Immature natural killer cell (primary cell): ENCODE data around the gene TNFRSF17. TPM values are rescaled to one million over a fixed set of nuclear protein-coding genes. Genes with fewer than 3 reads are reported as not detected.

Source experiments
- DNase-seq, 3 donors: peaks; one replicate each; pipeline ENCODE4 v3.0.0; 2022; ENCODE audit warnings: mixed read lengths in 1 of 3
- H3K27ac Mint-ChIP-seq, 6 donors: one replicate each; pipeline ENCODE4 v1.8.0; 2020; ENCODE audit warnings: mixed read lengths in 6 of 6, mild to moderate bottlenecking in 5 of 6, inconsistent platforms in 4 of 6, moderate library complexity in 3 of 6
- H3K27me3 Mint-ChIP-seq, 3 donors: one replicate each; pipeline ENCODE4 v1.8.0; 2020 to 2021; ENCODE audit warnings: low read depth in 3 of 3, mild to moderate bottlenecking in 3 of 3, mixed read lengths in 3 of 3, moderate library complexity in 3 of 3, inconsistent platforms in 1 of 3
- H3K36me3 Mint-ChIP-seq, 3 donors: one replicate each; pipeline ENCODE4 v1.8.0; 2020; ENCODE audit warnings: mixed read lengths in 3 of 3, inconsistent platforms in 2 of 3, mild to moderate bottlenecking in 2 of 3
- H3K4me1 Mint-ChIP-seq, 2 donors: one replicate each; pipeline ENCODE4 v1.8.0; 2020; ENCODE audit warnings: inconsistent platforms in 2 of 2, mild to moderate bottlenecking in 2 of 2, mixed read lengths in 2 of 2, moderate library complexity in 1 of 2
- H3K4me3 Mint-ChIP-seq, 5 donors: one replicate each; pipeline ENCODE4 v1.8.0; 2020; ENCODE audit warnings: mild to moderate bottlenecking in 5 of 5, mixed read lengths in 5 of 5, inconsistent platforms in 3 of 5, moderate library complexity in 3 of 5
- H3K9me3 Mint-ChIP-seq, 6 donors: one replicate each; pipeline ENCODE4 v1.8.0; 2020; ENCODE audit warnings: mild to moderate bottlenecking in 6 of 6, mixed read lengths in 6 of 6, inconsistent platforms in 4 of 6, moderate library complexity in 3 of 6
- polyA plus RNA-seq, 3 donors: library from polyadenylated mRNA; unstranded; fragments of 300-500 nt; fragmentation: Illumina TruSeq; gene quantifications; one replicate each; pipeline ENCODE4 v1.2.3, GENCODE V29; 2021

TNFRSF17 gene
- polyA plus RNA-seq, 3 donors from 2014 or later: not detected

DNA sequence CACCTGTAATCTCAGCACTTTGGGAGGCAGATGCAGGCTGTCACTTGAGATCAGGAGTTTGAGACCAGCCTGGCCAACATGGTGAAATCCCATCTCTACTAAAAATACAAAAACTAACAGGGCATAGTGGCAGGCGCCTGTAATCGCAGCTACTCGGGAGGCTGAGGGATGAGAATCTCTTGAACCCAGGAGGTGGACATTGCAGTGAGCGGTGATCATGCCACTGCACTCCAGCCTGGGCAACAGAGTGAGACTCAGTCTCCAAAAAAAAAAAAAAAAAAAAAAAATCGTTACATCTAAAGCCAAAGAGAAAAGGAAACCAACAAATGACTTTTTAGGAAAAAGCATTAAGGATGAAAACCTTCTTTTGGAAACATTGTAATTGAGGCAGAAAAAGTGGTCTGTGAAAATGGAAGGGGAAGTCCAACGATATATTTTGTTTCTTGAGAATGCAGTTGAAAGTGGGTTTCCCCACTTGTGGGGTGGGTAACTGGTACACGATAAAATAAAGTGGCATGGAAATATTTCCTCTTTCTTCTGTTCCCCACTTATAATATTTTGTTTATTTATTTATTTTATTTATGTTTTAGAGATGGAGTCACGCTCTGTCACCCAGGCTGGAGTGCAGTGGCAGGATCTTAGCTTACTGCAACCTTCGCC lies 14.1 kb downstream of the TNFRSF17 start:
- Mint-ChIP-seq H3K27ac (no peak overlapping the region), H3K4me1 (peaks cover 30 to 31% of the 10 kb centered on the region in 2 donors)

GRCh38 chr16:11980136-11980844 lies 15.3 kb downstream of the TNFRSF17 start:
- Mint-ChIP-seq H3K9me3 (no peaks in the 10 kb centered on the region), H3K4me1 (peaks cover 28 to 30% of the 10 kb centered on the region in 2 donors), H3K27me3 (peaks cover 2 to 7% (median 2%) of the 10 kb centered on the region in 3 donors), H3K36me3 (peaks cover 0 to 4% (median 0%) of the 10 kb centered on the region in 3 donors), H3K4me3 (peak overlapping the region in 1 of 5 donors; percentile 18), H3K27ac (no peak overlapping the region)
- no peak for DNase-seq

More for the DNA sequence above, 14.1 kb downstream of the TNFRSF17 start:
- no peak for DNase-seq
- Mint-ChIP-seq H3K27me3 (peaks cover 2 to 7% (median 4%) of the 10 kb centered on the region in 3 donors), H3K9me3 (no peaks in the 10 kb centered on the region), H3K4me3 (no peak overlapping the region), H3K36me3 (peaks cover 0 to 4% (median 0%) of the 10 kb centered on the region in 3 donors)

DNA sequence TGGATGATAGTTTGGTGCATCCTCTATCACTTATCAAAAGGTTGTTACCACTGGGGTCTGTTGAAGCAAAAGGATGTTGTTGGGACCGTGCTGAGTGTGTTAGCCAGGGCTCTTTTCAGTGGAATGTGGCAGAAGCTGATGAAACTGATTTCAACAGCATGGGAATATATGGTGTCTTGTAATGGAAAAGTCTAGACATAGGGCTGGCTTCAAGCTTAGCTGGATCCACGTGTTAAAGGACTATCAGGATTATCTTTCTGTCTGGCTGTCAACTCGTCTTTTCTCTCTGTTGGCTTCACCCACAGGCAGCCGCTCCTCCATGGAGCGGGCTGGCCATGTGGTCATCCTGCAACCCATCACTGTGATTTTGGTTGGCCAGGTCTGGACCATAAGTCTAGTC lies 20.2 kb downstream of the TNFRSF17 start:
- Mint-ChIP-seq H3K36me3 (peaks cover 0 to under 1% (median 0%) of the 10 kb centered on the region in 3 donors), H3K4me1 (no peaks in the 10 kb centered on the region), H3K27me3 (no peaks in the 10 kb centered on the region), H3K4me3 (no peak overlapping the region), H3K27ac (no peak overlapping the region), H3K9me3 (no peaks in the 10 kb centered on the region)
- no peak for DNase-seq

DNA sequence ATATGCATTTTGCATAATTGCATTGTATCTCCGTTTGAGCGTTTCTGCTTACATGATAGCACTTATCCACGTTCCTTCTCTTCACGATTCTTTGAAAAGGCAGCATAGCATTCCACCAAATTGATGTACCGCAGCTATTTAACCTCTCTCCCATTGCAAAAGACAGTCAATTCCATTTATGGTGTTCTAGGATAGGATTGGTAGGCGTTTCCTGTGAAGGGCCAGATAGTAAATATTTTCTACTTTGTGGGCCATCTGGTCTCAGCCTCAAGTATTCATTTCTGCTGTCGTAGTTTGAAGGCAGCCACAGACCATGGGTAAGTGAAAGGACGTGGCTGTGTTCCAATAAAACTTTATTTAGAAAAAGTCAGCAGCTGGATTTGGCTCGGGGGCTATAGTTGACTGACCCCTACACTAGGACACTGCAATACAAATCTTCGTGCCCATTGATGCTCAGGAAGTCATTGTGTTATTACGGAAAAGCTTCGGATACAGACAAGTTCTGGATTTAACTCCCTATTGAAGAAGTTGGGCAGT lies 21.6 kb downstream of the TNFRSF17 start:
- no peak overlapping the region for H3K27ac Mint-ChIP-seq
- peaks cover 5 to 6% of the 10 kb centered on the region in 2 donors for H3K4me1 Mint-ChIP-seq
- no peaks in the 10 kb centered on the region for H3K27me3 Mint-ChIP-seq
- no peaks in the 10 kb centered on the region for H3K9me3 Mint-ChIP-seq
- DNase-seq: no peak
- H3K4me3 Mint-ChIP-seq: no peak overlapping the region
- no peaks in the 10 kb centered on the region for H3K36me3 Mint-ChIP-seq

DNA sequence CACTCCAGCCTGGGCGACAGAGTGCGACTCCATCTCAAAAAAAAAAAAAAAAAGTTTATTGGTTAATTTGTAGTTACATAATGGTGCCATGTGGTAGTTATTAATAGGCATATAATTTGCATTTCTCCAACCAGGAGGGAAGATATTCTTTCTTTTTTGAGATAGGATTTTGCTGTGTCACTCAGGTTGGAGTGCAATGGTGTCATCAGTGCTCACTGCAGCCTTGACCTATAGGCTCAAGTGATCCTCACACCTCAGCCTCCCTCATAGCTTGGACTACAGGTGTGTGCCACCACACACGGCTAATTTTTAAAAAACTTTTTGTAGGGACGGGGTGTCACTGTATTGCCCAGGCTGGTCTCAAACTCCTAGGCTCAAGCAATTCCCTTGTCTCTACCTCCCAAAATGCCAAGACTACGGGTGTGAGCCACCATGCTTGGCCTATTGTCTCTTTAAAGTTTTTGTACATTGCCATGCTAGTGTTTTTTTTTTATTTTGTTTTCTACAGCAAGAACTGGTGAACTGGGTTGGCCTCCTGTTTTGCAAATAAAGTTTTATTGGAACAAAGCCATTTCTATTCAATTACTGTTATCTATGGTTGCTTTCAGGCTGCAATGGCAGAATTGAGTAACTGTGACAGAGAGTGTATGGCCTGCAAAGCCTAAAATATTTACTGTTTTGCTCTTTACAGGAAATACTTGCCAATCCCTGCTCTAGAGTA lies 23.4 kb downstream of the TNFRSF17 start:
- Mint-ChIP-seq H3K9me3 (no peaks in the 10 kb centered on the region), H3K27me3 (no peaks in the 10 kb centered on the region), H3K4me1 (peaks cover 6 to 8% of the 10 kb centered on the region in 2 donors), H3K4me3 (no peak overlapping the region), H3K36me3 (no peaks in the 10 kb centered on the region), H3K27ac (no peak overlapping the region)
- DNase-seq: no peak

DNA sequence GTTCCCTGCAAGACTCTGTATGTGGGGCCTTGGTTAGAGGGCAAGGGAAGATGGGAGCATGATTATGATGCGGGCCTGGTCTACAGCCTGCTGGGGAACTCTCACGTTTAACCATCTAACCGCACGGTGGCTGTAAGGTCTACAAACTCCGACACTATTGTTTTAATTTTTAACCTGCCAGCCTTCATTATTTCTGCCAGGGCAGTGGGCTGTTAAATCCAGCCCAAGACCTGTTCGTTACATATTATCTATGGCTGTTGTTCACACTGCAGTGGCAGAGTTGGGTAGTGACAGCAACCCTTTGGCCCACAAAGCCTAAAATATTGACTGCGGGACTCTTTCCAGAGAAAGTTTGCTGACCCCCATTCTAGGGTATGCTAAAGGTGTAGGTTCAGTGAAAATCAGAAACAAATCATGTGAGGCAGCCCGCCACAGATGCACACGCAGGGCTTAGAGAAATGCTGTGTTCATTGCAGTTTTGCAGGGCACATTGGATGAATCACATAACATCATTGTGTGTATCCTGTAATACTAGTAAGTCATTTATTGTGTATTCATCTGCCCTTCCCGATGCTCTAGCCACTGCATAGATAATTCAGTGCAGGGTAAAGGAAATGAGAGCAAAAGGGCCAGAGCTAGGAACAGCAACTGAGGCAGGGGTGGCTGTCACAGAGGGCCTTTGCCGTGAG lies 25.8 kb downstream of the TNFRSF17 start:
- H3K4me3 Mint-ChIP-seq: no peak overlapping the region
- H3K27ac Mint-ChIP-seq: peak overlapping the region in 2 of 6 donors; percentile 67 to 81
- no peak for DNase-seq
- H3K4me1 Mint-ChIP-seq: peaks cover 29 to 31% of the 10 kb centered on the region in 2 donors
- H3K36me3 Mint-ChIP-seq: no peaks in the 10 kb centered on the region
- H3K9me3 Mint-ChIP-seq: no peaks in the 10 kb centered on the region
- H3K27me3 Mint-ChIP-seq: no peaks in the 10 kb centered on the region

GRCh38 chr16:11992008-11992584 lies 27.1 kb downstream of the TNFRSF17 start:
- Mint-ChIP-seq H3K36me3 (no peaks in the 10 kb centered on the region), H3K27me3 (no peaks in the 10 kb centered on the region), H3K4me1 (peaks cover 31 to 33% of the 10 kb centered on the region in 2 donors), H3K27ac (no peak overlapping the region), H3K9me3 (no peaks in the 10 kb centered on the region), H3K4me3 (no peak overlapping the region)
- no peak for DNase-seq

GRCh38 chr16:11992586-11993524 lies 27.8 kb downstream of the TNFRSF17 start:
- Mint-ChIP-seq H3K4me1 (peaks cover 31 to 34% of the 10 kb centered on the region in 2 donors), H3K4me3 (no peak overlapping the region), H3K27ac (peak overlapping the region in 1 of 6 donors; percentile 34)

DNA sequence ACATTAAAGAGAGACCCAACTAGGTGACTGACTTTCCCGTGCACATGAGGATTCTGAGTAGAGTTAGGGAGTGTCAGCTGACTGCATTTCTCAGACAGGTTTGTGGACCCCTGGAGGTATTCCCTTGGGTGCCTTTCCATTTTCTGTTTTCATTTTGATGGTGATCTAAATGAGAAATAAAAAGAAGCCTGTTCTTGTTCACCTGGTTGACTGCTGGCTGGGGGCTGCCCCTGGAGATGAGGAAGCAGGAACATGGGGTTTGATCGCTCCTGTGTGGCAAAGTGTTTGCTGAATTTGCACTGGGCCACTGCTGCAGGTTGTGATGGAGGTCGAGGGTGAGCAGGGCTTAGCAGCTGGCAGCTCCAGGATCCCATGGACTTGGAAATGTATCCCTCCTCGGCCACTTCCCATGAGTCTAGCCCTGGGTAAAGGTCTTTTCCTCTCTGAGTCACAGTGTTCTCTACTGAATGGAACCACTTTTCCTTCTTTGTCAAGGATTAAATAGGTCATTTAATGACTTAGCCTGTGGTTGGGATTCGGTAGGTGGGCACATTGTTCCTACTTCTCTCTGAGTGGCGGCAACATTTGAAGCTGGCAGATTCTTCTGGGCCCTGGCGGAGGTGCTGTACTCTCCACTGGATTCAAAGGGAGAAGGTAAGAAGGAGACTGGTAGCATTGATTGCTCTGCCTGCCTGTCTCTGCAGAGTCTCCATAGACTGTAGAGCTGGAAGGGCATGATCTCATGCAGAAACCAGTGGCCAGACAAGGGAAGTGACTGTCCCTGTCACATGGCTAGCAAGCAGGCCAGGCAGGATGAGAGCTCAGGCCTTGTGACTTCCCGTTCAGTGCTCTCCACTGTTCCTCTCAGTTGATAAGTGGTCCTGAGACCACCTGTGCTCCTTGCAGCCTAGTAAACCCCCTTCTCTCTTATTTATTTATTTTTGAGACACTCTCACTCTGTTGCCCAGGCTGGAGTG lies 29.4 kb downstream of the TNFRSF17 start:
- Mint-ChIP-seq H3K4me3 (peak overlapping the region in 3 of 5 donors; percentile 25 to 42 (median 35)), H3K27ac (peak overlapping the region; percentile 57 to 81 (median 76))

More at GRCh38 chr16:11992586-11993524, 27.8 kb downstream of the TNFRSF17 start:
- Mint-ChIP-seq H3K27me3 (no peaks in the 10 kb centered on the region), H3K36me3 (no peaks in the 10 kb centered on the region), H3K9me3 (no peaks in the 10 kb centered on the region)
- no peak for DNase-seq

DNA sequence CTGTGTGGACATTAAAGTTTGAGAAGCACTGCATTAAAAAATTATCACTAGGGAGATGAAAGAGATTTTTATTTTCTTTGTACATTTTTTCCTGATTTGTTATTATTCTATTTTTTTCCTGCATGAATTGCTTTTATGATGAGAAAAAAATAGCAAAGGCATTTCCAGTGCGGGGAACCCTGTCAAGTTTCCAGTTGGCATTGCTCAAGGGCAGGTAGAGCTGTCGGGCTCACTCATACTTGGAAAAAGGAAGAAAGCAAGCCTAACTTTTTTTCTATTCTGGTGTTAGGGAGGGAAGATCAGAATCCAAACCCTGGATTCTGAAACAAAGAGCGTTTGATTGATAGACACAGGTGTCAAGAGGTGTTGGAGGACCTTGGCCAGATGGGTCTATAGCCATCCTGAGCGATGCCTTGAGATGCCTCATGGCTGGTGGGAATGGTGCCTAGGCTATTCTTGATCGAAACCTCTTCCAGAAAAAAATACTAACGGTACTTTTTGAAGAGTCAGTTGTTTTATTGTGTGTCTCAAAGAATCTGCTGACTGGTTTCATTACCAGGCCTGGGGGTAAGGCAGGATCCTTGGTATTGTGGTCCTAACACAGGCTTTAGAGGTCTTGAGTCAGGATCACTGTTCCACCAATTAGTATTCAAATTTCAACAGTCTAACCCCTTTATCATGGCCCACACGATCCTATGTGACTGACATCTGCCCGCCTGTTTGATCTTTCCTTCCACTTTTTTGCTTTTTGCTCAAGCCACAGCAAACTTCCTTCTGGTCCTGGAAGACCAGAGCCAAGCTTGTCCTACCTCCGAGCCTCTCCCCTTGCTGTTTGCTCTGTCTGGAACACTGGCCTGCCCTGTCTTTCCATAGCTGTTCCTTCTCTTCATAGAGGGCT lies 31.7 kb downstream of the TNFRSF17 start:
- Mint-ChIP-seq H3K36me3 (peaks cover 0 to 5% (median 0%) of the 10 kb centered on the region in 3 donors), H3K27me3 (peaks cover 0 to 2% (median 0%) of the 10 kb centered on the region in 3 donors), H3K4me1 (peaks cover 30 to 32% of the 10 kb centered on the region in 2 donors), H3K27ac (peak overlapping the region in 2 of 6 donors; percentile 4 to 6), H3K4me3 (no peak overlapping the region), H3K9me3 (no peaks in the 10 kb centered on the region)
- DNase-seq: no peak

More for the DNA sequence above, 29.4 kb downstream of the TNFRSF17 start:
- Mint-ChIP-seq H3K27me3 (no peaks in the 10 kb centered on the region), H3K9me3 (no peaks in the 10 kb centered on the region), H3K36me3 (no peaks in the 10 kb centered on the region), H3K4me1 (peaks cover 34 to 38% of the 10 kb centered on the region in 2 donors)
- DNase-seq: peak in 1 of 3 donors; percentile 6
